Hepatocyte (in vitro differentiated cells): Measurements from ENCODE around the gene TRAPPC8.

Experiments used
- CTCF ChIP-seq: fragments of 200-600 bp; sonication (generic); IDR thresholded peaks from 2 replicates; pipeline ENCODE4 v1.5.1; 2016; ENCODE audit warnings: antibody characterized with exemption, mild to moderate bottlenecking; ENCODE audit not compliant: poor library complexity
- EZH2 ChIP-seq: fragments of 200-600 bp; sonication (generic); IDR thresholded peaks from 2 replicates; pipeline ENCODE4 v1.6.1; 2016; ENCODE audit warnings: antibody characterized with exemption, mild to moderate bottlenecking, borderline replicate concordance

DNA sequence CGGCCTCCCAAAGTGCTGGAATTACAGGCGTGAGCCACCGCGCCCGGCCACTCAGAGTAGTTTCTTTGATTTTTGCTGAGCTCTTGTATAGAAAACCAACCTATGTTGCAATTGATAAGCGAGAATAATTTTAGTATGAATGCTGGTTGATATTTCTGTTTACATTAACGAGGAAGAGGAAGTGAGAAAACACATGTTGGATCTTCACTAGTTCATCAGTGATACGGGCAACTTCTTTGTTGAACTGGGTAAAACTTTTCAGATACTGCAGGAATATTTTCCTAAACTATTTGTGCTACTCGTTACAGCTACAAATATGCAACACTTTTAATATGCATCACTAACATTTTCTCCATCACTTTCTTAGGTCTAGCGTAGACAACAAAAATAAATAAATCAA is 114.3 kb downstream of the TRAPPC8 start:
- TF ChIP-seq EZH2 (no peak), CTCF (no peak)
